Keratinocyte (primary cell): Measurements from ENCODE around the gene FOXJ1. TPM values are rescaled to one million over a fixed set of nuclear protein-coding genes. Genes with fewer than 3 reads are reported as not detected.
A peak's percentile ranks its signal among the peaks of the same experiment; 100 is the strongest.

Source experiments
- DNase-seq: peaks from one replicate; pipeline ENCODE4 v3.0.0-alpha.2; 2011; ENCODE audit warnings: low read depth, missing footprints, low spot score
- FAIRE-seq: peaks from 2 replicates; lab custom pipeline; 2011; peaks lifted over from hg19 to GRCh38; lab: Jason Lieb, UNC
- H2AFZ ChIP-seq: 2 replicates; pipeline ENCODE4 v1.6.0; 2012; ENCODE audit warnings: low read length, control low read depth, inconsistent platforms; ENCODE audit not compliant: control insufficient read depth
- H3K27ac ChIP-seq: 2 replicates; pipeline ENCODE4 v1.5.1; 2011; ENCODE audit warnings: low read length; ENCODE audit not compliant: control insufficient read depth, insufficient read depth
- H3K27me3 ChIP-seq: 3 replicates; pipeline ENCODE4 v1.6.0; 2011; ENCODE audit warnings: low read length; ENCODE audit not compliant: control insufficient read depth, insufficient read depth; ENCODE audit errors: extremely low read depth
- H3K36me3 ChIP-seq, 2 experiments: 2 replicates in 1 of 2; 3 replicates in 1 of 2; pipeline ENCODE4 v1.5.1; 2011; ENCODE audit warnings: low read length in 2 of 2, mild to moderate bottlenecking in 1 of 2; ENCODE audit not compliant: control insufficient read depth in 2 of 2, insufficient read depth in 2 of 2; ENCODE audit errors: extremely low read depth in 1 of 2
- H3K4me1 ChIP-seq: 3 replicates; pipeline ENCODE4 v1.5.1; 2011; ENCODE audit warnings: low read length; ENCODE audit not compliant: control insufficient read depth, insufficient read depth; ENCODE audit errors: extremely low read depth
- H3K4me2 ChIP-seq: 3 replicates; pipeline ENCODE4 v1.6.0; 2011; ENCODE audit warnings: low read depth, low read length; ENCODE audit not compliant: control insufficient read depth, insufficient read depth; ENCODE audit errors: extremely low read depth
- H3K4me3 ChIP-seq, 3 experiments: fragments of 200-600 bp in 1 of 3; sonication (generic) in 1 of 3; 2 replicates in 2 of 3; 3 replicates in 1 of 3; pipeline ENCODE4 v1.5.1; 2011 to 2016; ENCODE audit warnings: low read length in 3 of 3, mild to moderate bottlenecking in 3 of 3, control low read depth in 2 of 3, inconsistent platforms in 1 of 3, low read depth in 1 of 3, mixed read lengths in 1 of 3, mixed run types in 1 of 3, moderate library complexity in 1 of 3; ENCODE audit not compliant: control insufficient read depth in 2 of 3, insufficient read depth in 2 of 3; ENCODE audit errors: extremely low read depth in 1 of 3
- H3K79me2 ChIP-seq: 2 replicates; pipeline ENCODE4 v1.6.0; 2012; ENCODE audit warnings: low read length; ENCODE audit not compliant: control insufficient read depth, insufficient read depth
- H3K9ac ChIP-seq: 3 replicates; pipeline ENCODE4 v1.6.0; 2011; ENCODE audit warnings: low read length; ENCODE audit not compliant: control insufficient read depth, insufficient read depth; ENCODE audit errors: extremely low read depth
- H3K9me1 ChIP-seq: 3 replicates; pipeline ENCODE4 v1.6.0; 2011; ENCODE audit warnings: low read length; ENCODE audit not compliant: control insufficient read depth, insufficient read depth; ENCODE audit errors: extremely low read depth
- H3K9me3 ChIP-seq: 2 replicates; pipeline ENCODE4 v1.5.1; 2012; ENCODE audit warnings: low read depth, low read length; ENCODE audit not compliant: control insufficient read depth
- H4K20me1 ChIP-seq: 3 replicates; pipeline ENCODE4 v1.6.0; 2011; ENCODE audit warnings: low read length; ENCODE audit not compliant: control insufficient read depth, insufficient read depth; ENCODE audit errors: extremely low read depth
- EZH2 ChIP-seq: IDR thresholded peaks from one replicate; pipeline ENCODE4 v1.6.1; 2012; ENCODE audit warnings: inconsistent platforms, mild to moderate bottlenecking, low read length, moderate library complexity
- dilution Hi-C: fragments of 300-500 bp; cut with MboI; formaldehyde crosslinking; loops from one replicate; pipeline ENCODE4 v1.7.0; 2020; ENCODE audit warnings: low sequenced_read_pairs; ENCODE audit not compliant: extremely low pct_ligation_motif_present
- polyA plus RNA-seq, 5 experiments: library from polyadenylated mRNA; depleted of rRNA in 3 of 5; stranded (reverse) in 3 of 5; stranded (forward) in 1 of 5; unstranded in 1 of 5; fragments of >200 nt; gene quantifications; 1 replicate in 1 of 5; 2 replicates in 3 of 5; 3 replicates in 1 of 5; pipeline versions ENCODE4 v1.2.1 to v1.2.3, GENCODE V29; 2011 to 2012; ENCODE audit warnings: missing spikeins in 2 of 5, low read depth in 1 of 5, low replicate concordance in 1 of 5
- TF ChIP-seq, protein P1 (sequence below), 3 experiments: IDR thresholded peaks in 1 of 3; conservative IDR thresholded peaks in 1 of 3; optimal IDR thresholded peaks in 1 of 3; 2 replicates in 2 of 3; 3 replicates in 1 of 3; pipeline versions ENCODE3 to v1.5.1; 2011; ENCODE audit warnings: low read length in 3 of 3, mild to moderate bottlenecking in 3 of 3, moderate library complexity in 2 of 3, control low read depth in 1 of 3, inconsistent platforms in 1 of 3; ENCODE audit not compliant: insufficient read depth in 2 of 3; ENCODE audit errors: extremely low read depth in 1 of 3

FOXJ1 gene
- polyA plus RNA-seq, 1 donor (not counting 4 experiments of a cell fraction or from before 2014, with no cell fraction given): 0.03 TPM

DNA sequence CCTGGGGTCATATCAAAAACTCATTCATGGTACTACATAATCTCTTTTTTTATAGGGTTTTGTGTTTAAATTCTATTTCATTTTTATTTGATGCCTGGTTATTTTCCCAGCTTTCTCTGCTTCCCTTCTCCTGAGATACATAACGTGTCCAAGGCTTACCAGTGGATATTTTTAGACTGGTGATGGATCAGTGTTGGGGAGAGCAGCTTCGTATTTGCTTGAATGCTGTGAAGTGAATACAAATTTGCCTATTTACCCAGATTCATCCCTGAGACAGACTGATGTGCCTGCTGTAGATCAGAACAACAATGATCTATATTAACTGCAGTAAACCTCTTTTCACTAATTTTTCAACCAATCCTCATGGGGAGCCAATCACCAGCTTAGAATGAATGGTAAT lies 43.2 kb upstream of the FOXJ1 start:
- Histone ChIP-seq H3K27ac (no peak overlapping the region), H3K9ac (no peak overlapping the region), H3K4me2 (no peak overlapping the region), H3K79me2 (no peaks in the 10 kb centered on the region), H3K36me3 (no peaks in the 10 kb centered on the region), H3K4me1 (peaks cover 6% of the 10 kb centered on the region), H3K9me3 (no peaks in the 10 kb centered on the region), H2AFZ (no peak overlapping the region), H3K4me3 (no peak overlapping the region), H3K27me3 (no peaks in the 10 kb centered on the region), H4K20me1 (no peaks in the 10 kb centered on the region), H3K9me1 (no peaks in the 10 kb centered on the region)
- DNase-seq: no peak
- no peak for TF ChIP-seq EZH2
- TF ChIP-seq, protein P1, sequence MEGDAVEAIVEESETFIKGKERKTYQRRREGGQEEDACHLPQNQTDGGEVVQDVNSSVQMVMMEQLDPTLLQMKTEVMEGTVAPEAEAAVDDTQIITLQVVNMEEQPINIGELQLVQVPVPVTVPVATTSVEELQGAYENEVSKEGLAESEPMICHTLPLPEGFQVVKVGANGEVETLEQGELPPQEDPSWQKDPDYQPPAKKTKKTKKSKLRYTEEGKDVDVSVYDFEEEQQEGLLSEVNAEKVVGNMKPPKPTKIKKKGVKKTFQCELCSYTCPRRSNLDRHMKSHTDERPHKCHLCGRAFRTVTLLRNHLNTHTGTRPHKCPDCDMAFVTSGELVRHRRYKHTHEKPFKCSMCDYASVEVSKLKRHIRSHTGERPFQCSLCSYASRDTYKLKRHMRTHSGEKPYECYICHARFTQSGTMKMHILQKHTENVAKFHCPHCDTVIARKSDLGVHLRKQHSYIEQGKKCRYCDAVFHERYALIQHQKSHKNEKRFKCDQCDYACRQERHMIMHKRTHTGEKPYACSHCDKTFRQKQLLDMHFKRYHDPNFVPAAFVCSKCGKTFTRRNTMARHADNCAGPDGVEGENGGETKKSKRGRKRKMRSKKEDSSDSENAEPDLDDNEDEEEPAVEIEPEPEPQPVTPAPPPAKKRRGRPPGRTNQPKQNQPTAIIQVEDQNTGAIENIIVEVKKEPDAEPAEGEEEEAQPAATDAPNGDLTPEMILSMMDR (optimal IDR thresholded peaks at IDR 0.05 in 1 of 3, IDR thresholded peaks at IDR 0.05 in 1 of 3, conservative IDR thresholded peaks at IDR 0.05 in 1 of 3; ENCODE audit: extremely low read depth in 1 of 3, insufficient read depth in 2 of 3, low read length in 3 of 3): no peak
- dilution Hi-C loops: no loop called here
- FAIRE-seq: no peak

DNA sequence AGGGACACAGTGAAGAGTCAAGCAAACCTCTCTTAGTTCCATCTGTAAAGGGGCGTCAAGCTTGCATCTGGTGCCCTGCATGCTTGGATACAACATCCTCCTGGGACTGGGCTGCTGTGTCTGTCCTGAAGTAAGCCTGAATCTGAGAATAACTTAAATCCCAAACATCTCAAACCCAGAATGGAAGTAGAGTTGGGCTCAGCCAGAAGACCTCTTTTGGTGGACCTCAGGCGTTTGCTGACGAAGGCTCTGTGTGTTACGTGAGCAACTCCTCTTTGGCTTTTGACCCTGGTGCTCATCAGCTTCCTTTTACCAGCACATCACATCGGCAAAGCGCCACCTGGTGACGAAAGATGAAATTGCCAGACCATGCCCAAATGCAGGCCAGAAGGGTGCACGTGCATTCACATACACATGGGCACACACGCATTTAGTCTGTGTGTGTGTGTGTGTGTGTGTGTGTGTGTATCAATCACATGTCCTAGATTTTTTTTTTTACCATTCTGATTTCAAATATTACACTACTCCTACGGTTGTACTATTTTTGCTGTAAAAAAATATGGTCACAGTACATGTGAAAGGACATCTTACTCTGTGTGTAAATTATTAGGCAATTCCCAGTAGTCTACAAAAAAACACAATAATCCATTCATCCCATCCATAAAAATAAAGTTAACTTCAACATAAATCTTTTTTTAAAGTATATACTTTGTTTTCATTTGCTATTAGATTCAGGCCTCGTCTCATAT lies 41.1 kb upstream of the FOXJ1 start:
- H3K9me3 ChIP-seq: no peaks in the 10 kb centered on the region
- H3K27me3 ChIP-seq: no peaks in the 10 kb centered on the region
- H3K79me2 ChIP-seq: no peaks in the 10 kb centered on the region
- H2AFZ ChIP-seq: peak overlapping the region; percentile 45
- peaks cover 6% of the 10 kb centered on the region for H3K4me1 ChIP-seq
- DNase-seq (peak; percentile 83), FAIRE-seq (peak; percentile 70)
- no peak overlapping the region for H3K9ac ChIP-seq
- H3K9me1 ChIP-seq: no peaks in the 10 kb centered on the region
- dilution Hi-C loops: no loop called here
- H3K36me3 ChIP-seq: no peaks in the 10 kb centered on the region
- H3K4me2 ChIP-seq: no peak overlapping the region
- no peak overlapping the region for H3K4me3 ChIP-seq
- H3K27ac ChIP-seq: no peak overlapping the region
- no peaks in the 10 kb centered on the region for H4K20me1 ChIP-seq
- TF ChIP-seq EZH2: no peak
- TF ChIP-seq, protein P1 (optimal IDR thresholded peaks at IDR 0.05 in 1 of 3, IDR thresholded peaks at IDR 0.05 in 1 of 3, conservative IDR thresholded peaks at IDR 0.05 in 1 of 3; ENCODE audit: extremely low read depth in 1 of 3, insufficient read depth in 2 of 3, low read length in 3 of 3): peak; percentile 90 to 98 (median 98)
